ENCODE results near the gene CCDC134.

Gene CCDC134

DNA sequence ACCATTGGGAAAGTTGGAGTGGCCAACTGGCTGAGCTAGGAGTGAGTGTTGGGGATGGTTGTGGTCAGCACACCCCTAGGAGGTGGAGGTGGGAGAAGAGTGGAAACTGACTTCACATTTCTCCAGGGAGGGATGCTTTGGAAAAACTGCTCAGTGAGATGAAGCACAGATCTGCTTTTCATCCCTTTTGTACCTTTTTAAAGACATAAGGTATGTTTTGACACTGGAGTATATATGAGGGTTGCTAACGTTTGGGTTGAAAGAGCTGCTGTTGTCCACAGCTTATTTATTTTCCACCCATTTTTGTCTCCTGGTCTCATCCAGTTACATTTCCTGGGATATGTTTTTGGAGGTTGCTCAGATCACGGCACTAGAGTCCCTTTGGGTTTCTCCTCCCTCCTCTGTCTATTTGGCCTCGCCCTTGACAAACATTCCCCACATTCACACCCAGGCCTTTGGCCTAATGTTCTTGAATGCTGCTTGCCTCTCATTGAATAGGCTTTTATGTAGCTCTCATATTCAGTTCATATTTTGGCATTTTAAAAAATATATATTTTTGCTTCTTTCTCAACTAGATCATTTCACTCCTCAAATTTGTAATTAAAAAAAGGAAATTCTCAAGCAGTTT lies 40.7 kb downstream of the CCDC134 start:
- H3K27me3 Mint-ChIP-seq: no peaks in the 10 kb centered on the region
- no peaks in the 10 kb centered on the region for H3K9me3 Mint-ChIP-seq
- H3K4me1 Mint-ChIP-seq: peaks cover 77% of the 10 kb centered on the region
- no peak overlapping the region for H3K4me3 Mint-ChIP-seq
- H3K36me3 Mint-ChIP-seq: peaks cover 29% of the 10 kb centered on the region
- peak overlapping the region; percentile 56 for H3K27ac Mint-ChIP-seq

DNA sequence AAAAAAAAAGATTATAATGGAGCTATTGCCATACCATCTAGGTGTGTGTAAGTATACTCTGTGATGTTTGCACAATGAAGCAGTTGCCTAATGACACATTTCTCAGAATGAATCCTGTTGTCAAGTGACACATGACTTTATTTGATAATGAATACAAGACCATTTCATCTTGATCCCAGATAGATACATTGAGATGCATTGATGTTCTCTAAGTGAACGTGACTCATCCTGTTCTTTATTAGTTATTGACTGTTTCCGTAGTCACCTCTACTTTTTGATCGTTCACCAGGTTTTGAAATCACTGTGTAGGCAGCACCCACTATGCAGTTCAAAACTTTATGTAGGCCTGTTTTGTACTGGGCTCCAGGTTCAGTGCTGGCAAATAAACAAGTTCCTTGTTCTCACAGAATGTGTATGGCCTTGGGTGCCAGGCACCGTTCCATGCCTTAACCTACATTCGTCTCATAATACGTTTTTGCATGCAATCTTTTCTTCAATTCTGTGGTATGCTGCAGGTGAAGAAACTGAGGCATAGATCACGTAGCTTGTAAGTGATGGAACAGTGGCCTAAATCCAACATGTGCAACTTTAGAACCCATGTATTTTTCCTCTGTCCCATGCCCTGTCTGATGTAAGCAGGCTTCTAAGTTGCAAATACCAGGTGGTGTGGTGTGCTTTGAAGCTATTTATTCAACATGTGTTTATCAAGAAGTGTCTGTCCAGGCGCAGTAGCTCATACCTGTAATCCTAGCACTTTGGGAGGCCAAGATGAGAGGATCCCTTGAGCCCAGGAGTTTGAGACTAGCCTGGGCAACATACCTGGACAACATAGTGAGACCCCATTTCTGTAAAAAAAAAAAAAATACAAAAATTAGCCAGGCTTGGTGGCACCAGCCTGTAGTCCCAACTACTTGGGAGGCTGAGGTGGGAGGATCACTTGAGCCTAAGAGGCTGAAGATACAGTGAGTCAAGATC lies 42.8 kb downstream of the CCDC134 start:
- Mint-ChIP-seq H3K9me3 (no peaks in the 10 kb centered on the region), H3K4me3 (peak overlapping the region; percentile 44), H3K36me3 (peaks cover 21% of the 10 kb centered on the region), H3K4me1 (peaks cover 77% of the 10 kb centered on the region), H3K27ac (peak overlapping the region; percentile 89), H3K27me3 (no peaks in the 10 kb centered on the region)

DNA sequence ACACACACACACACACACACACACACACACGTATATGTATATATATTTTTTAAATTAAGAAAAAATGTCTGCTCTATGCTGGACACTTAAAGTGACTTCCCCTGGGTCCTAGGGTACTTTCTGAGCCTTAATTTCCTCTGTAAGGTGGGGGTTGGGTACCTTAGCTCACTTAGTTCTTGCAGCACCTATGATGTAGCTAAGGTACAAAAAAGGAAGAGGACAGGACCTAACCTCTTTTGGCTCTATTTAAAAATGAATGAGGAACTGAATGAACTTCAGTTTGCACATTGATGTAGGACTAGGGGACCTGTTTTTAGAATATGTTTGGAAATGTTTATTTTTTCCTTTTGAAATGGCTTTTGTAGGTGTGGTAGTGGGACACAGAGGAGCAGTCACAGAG lies 43.6 kb downstream of the CCDC134 start:
- Mint-ChIP-seq H3K27ac (peak overlapping the region; percentile 84), H3K36me3 (peaks cover 19% of the 10 kb centered on the region), H3K9me3 (no peaks in the 10 kb centered on the region), H3K27me3 (no peaks in the 10 kb centered on the region), H3K4me3 (no peak overlapping the region), H3K4me1 (peaks cover 77% of the 10 kb centered on the region)

DNA sequence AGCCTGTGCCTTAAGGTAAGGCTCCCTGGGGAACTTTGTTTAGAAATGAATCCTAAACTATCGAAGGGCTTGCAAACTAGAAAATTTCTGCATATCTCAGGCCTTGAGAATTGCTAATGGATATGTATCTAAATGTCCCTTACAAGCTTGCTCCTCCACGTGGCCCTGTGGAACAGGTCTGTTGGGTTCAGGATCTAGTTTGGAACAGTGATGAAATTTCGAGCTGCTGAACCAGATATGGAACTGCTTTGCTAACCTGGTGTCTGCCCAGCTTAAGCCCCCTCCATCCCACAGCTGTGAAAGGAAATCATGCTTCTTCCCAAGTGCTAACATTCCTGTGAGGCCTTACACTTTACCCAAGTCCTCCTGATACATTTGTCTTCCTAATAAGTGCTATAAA lies 44.0 kb downstream of the CCDC134 start:
- H3K9me3 Mint-ChIP-seq: no peaks in the 10 kb centered on the region
- no peaks in the 10 kb centered on the region for H3K27me3 Mint-ChIP-seq
- peak overlapping the region; percentile 84 for H3K27ac Mint-ChIP-seq
- no peak overlapping the region for H3K4me3 Mint-ChIP-seq
- peaks cover 16% of the 10 kb centered on the region for H3K36me3 Mint-ChIP-seq
- H3K4me1 Mint-ChIP-seq: peaks cover 76% of the 10 kb centered on the region

DNA sequence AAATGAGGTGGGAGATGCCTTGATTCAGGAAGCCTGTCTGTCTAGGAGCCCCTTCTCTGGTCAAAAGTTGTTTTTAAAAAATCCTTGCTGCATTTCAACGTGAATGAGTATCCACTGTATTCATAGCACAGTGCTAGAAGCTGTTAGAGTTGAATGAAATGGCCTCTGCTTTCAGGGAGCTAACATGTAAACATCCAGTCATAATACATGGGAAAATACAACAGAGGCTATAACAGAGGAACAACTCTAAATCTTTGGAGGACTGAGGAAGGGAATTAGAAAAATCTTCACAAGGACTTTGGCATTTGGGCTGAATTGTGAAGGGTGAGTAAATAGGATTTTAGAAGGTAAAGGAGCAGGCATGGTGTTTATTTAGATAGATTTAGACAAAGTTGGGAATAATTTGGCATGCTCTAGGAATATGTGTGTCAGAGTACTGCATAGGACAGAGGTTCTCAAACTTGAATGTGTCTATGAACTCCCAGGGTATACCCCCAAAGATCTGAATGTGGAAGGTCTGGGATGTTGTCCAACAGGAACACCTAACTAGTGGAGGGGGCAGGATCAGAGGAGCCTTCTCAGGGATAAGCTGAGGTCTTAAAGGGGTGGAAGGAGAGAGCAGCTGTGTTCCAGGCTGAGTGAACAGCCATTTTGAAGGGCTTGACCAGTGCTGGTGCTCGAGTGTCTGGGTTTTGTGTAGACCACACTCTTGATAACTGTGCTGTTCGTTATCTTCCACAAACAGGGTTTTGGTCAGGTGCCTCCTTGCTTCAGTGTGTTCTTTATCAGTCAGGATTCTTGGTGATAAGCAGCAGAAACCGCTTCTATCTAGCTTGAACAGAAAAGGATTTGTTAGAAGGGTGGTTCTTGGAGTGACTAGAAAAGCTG lies 45.1 kb downstream of the CCDC134 start:
- Mint-ChIP-seq H3K27me3 (no peaks in the 10 kb centered on the region), H3K4me3 (no peak overlapping the region), H3K36me3 (peaks cover 12% of the 10 kb centered on the region), H3K27ac (peak overlapping the region; percentile 87), H3K4me1 (peaks cover 71% of the 10 kb centered on the region), H3K9me3 (no peaks in the 10 kb centered on the region)

DNA sequence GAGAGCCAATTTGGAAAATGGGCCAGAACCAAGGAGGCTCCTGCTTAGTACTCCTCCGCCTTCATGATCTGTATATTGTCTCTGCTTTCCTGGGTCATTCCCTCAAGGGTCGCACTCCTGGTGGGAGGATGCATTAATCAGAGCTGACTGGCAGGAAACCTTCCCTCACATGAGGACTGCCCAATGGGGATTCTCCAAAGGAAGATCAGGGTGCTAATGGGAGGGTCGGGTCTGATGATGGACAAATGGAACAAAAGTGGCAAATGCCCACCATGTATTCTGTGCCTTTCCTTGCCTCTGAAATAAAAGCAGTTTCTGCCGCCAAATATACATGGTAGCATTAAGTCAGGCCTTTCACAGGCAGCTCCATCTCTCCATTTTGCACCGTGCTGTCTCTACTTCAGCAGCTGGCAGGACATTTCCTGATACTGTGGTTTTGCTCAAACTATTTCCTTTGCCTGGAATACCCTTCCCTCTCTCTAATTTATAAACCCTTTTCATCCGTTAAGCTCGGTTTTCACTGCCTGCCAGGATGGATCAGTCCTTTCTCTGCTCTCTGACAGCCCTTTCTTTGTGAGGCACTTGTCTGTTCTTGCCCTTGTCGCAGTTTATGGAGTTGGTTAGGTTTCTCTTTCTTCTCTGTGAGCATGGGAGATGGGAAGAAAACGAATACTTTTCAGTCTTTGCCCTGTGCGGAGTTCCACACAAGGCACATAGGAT lies 45.9 kb downstream of the CCDC134 start:
- Mint-ChIP-seq H3K27me3 (no peaks in the 10 kb centered on the region), H3K4me1 (peaks cover 67% of the 10 kb centered on the region), H3K36me3 (peaks cover 8% of the 10 kb centered on the region), H3K9me3 (no peaks in the 10 kb centered on the region), H3K4me3 (peak overlapping the region; percentile 53), H3K27ac (peak overlapping the region; percentile 87)

DNA sequence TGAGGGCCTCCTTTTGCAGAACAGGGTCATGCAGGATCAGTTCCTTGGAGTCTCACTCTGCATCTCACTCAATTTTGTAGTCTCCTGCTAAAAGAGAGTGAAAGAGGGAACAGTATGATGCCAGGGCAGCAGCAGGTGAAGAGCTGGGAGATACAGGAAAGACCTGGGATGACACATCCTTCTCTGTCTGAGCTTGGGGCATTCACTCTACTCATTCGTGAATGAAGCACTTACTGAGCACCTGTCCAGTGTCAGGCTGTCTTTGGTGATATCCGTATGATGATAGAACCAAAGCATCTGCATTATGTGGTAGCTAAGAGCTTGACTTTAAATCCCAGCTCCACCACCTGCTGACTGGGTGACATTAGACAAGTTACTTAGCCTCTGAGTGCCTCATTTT lies 46.8 kb downstream of the CCDC134 start:
- Mint-ChIP-seq H3K9me3 (no peaks in the 10 kb centered on the region), H3K4me1 (peaks cover 66% of the 10 kb centered on the region), H3K36me3 (peaks cover 8% of the 10 kb centered on the region), H3K27ac (peak overlapping the region; percentile 73), H3K4me3 (peak overlapping the region; percentile 53), H3K27me3 (no peaks in the 10 kb centered on the region)

DNA sequence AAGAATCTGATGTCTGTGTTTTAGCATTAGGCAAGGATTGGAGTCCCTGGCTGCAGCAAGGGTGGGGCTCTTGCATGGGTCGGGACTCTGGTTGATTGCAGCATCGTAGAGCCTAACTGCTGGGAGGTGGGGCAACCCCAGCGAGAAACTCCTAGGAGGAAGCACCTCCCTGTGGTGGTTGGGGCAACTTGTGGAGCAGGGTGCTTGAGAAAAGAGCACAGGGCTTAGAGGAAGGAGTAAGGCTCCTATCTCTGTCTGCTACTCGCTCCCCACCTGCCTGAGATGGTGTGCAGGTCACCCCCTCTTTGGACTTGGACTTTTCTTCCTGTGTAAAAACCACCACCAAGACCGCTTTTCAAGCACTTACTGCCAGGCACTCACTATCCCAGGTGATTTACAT lies 48.0 kb downstream of the CCDC134 start:
- Mint-ChIP-seq H3K4me1 (peaks cover 61% of the 10 kb centered on the region), H3K4me3 (no peak overlapping the region), H3K9me3 (no peaks in the 10 kb centered on the region), H3K36me3 (peaks cover 9% of the 10 kb centered on the region), H3K27ac (no peak overlapping the region), H3K27me3 (no peaks in the 10 kb centered on the region)

DNA sequence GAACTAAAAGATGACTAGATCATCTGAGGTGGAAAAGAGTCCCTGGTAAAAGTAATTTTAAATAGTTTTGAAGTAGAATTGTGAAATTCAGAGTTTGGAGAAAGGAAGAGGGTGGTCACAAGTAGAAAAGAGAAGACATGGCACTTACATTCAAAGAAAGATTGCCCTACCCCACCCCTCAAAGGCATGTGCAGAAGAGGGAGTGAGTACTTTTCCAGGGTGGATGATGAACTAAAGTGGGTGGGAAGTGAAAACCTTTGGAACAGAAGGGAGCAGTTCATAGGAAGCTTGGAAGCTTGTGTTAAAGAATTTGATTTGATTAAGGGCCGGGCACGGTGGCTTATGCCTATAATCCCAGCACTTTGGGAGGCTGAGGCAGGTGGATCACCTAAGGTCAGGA lies 56.0 kb downstream of the CCDC134 start:
- peaks cover 3% of the 10 kb centered on the region for H3K36me3 Mint-ChIP-seq
- peak overlapping the region; percentile 96 for H3K27ac Mint-ChIP-seq
- H3K4me1 Mint-ChIP-seq: peaks cover 65% of the 10 kb centered on the region
- H3K4me3 Mint-ChIP-seq: peak overlapping the region; percentile 70
- no peaks in the 10 kb centered on the region for H3K27me3 Mint-ChIP-seq
- no peaks in the 10 kb centered on the region for H3K9me3 Mint-ChIP-seq

DNA sequence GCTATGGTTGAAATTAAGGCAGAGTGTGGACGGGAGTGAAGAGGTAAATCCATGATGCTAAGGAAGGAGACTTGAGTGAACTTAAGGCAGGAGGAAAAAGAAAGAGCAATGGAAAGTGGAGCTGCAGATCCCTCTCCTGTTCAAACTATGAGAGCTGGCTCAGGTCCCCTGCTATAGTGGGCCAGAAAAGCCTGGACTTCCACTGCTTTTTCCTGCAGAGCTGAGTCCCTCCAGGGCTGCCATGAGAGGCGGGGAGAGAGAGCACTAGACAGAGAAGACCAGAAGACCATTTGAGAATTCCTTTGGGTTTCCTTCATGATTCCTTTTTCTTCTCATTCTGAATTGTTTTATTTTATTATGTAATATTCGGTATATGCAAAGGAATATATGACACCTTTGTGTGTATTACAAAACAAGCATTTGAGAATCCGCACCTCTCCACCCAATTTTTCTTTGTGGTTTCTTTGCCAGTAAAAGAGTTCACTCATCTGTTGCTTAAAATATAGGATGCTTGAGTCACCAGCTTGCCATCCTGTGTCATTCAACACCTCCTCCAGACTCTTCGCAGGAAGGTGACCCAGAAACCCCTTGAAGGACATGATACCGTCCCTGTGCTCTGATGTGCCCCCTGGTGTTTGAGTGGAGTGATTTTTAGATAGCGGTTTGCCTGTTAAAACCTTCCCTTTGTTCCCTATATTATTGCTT lies 56.8 kb downstream of the CCDC134 start:
- H3K9me3 Mint-ChIP-seq: no peaks in the 10 kb centered on the region
- H3K27ac Mint-ChIP-seq: peak overlapping the region; percentile 99
- peaks cover 69% of the 10 kb centered on the region for H3K4me1 Mint-ChIP-seq
- no peaks in the 10 kb centered on the region for H3K27me3 Mint-ChIP-seq
- H3K4me3 Mint-ChIP-seq: peak overlapping the region; percentile 79
- peaks cover 3% of the 10 kb centered on the region for H3K36me3 Mint-ChIP-seq

DNA sequence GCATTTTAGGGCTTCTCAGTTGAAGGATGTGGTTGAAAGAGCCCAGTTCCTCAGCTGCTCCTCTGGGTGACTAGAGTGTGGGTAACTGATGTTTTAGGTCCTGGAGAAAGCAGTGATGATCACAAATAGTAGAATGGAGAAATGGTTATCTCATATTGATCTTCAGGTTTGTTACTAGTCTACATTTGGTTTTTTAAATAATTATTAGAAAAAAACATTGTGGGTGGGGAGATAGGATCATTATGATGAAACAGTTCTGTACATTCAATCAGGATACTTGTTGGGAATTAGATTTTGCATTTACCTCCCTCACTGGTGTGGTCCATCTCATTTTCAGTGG lies 57.4 kb downstream of the CCDC134 start:
- Mint-ChIP-seq H3K9me3 (no peaks in the 10 kb centered on the region), H3K4me1 (peaks cover 72% of the 10 kb centered on the region), H3K4me3 (peak overlapping the region; percentile 79), H3K27me3 (no peaks in the 10 kb centered on the region), H3K36me3 (peaks cover 1% of the 10 kb centered on the region), H3K27ac (peak overlapping the region; percentile 99)

DNA sequence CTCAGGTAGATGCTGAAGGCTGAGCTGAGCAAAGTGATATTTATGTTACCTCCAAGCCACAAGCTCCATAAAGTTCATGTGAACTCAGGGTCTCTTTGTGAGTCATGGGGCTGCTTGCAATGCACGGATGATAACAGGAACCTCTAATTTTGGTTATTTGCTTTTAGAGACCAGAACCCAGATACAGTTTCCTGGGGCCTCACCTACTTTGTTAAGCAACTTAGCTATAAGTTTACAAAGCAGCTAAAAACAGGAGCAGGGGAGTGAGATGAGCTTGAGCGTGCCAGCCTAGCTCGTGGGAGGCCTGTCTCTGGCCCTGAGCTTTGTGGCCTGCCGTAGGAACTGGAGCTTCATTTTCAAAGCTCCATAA lies 61.7 kb downstream of the CCDC134 start:
- H3K4me3 Mint-ChIP-seq: peak overlapping the region; percentile 70
- H3K27ac Mint-ChIP-seq: peak overlapping the region; percentile 98
- H3K9me3 Mint-ChIP-seq: no peaks in the 10 kb centered on the region
- H3K36me3 Mint-ChIP-seq: peaks cover 6% of the 10 kb centered on the region
- H3K4me1 Mint-ChIP-seq: peaks cover 66% of the 10 kb centered on the region
- no peaks in the 10 kb centered on the region for H3K27me3 Mint-ChIP-seq

DNA sequence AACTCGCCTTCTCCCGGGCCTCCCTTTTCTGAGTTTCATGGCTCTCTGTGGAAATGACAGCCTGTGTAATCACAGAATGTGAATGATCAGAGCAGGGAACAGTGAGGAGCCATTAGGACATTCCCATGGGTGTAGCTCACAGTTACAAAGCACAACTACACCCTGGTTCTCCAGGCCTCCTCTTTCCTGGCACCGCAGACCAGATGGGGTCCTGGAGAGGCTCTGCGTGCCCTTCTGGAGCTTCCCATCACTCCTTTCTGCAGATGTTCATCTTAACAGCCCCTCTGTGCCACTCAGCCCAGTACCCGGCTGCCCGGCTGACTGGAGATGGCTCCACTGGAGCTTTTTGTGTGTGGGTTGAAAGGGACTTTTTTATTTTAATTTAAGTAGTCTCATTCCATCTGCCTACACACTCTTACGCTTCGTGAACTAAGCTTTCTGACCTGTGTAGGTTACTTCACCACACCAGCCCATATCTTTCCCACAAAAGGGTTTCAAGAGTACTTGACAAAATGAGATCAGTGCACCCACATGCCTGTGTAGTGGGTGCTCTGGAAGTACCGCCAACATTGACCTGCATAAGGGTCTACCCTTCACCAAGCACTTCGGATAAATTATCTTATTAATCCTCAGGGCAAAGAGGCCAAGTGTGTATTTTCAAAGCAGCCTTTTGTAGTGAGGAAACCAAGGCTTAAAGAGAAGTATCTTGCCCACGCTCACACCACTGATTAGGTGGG lies 62.2 kb downstream of the CCDC134 start:
- Mint-ChIP-seq H3K27me3 (no peaks in the 10 kb centered on the region), H3K27ac (peak overlapping the region; percentile 98), H3K4me1 (peaks cover 61% of the 10 kb centered on the region), H3K36me3 (peaks cover 6% of the 10 kb centered on the region), H3K9me3 (no peaks in the 10 kb centered on the region), H3K4me3 (peak overlapping the region; percentile 70)

DNA sequence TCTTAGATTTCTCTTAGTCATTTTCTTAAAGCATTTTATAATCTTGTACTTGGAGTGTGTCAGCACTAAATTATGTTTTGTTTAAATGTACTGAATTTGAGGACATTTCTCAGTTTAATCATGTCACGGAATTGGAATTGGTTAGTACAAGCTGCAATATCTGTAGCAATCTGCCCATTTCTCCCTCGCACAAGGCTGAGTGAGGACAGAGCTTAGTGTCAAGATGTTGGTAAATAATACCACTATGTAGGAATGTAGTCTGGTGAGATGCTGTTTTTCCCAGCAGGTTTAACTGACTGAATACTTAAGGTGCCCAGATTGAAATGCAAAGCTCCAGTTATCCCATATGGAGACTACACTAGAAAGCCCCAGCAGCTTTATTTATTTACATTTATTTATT lies 63.0 kb downstream of the CCDC134 start:
- Mint-ChIP-seq H3K4me3 (peak overlapping the region; percentile 70), H3K27me3 (no peaks in the 10 kb centered on the region), H3K4me1 (peaks cover 53% of the 10 kb centered on the region), H3K27ac (peak overlapping the region; percentile 98), H3K36me3 (peaks cover 9% of the 10 kb centered on the region), H3K9me3 (no peaks in the 10 kb centered on the region)

All from activated naive CD4-positive, alpha-beta T cell treated with anti-CD3 and anti-CD28 coated beads, Interleukin-2, amount 50 U/mL, for 24 hours (primary cell).